CD8-positive, alpha-beta memory T cell (primary cell): ENCODE results near the gene SLC25A34. TPM values are rescaled to one million over a fixed set of nuclear protein-coding genes. Genes with fewer than 3 reads are reported as not detected.

Experiments used
- CTCF ChIA-PET: fragments of 350-600 bp; sonication (Branson Sonifier 250); formaldehyde crosslinking; loops from one replicate; lab custom pipeline; 2021; ENCODE audit warnings: antibody characterized with exemption; lab: Charles Lee
- POLR2A ChIA-PET: fragments of 350-600 bp; sonication (Branson Sonifier 250); formaldehyde crosslinking; loops from one replicate; lab custom pipeline; 2021; ENCODE audit warnings: antibody characterized with exemption; lab: Charles Lee
- DNase-seq, 5 donors: peaks; one replicate each; pipeline versions ENCODE4 v3.0.0 to v3.0.0-alpha.2; 2020 to 2022; ENCODE audit warnings: mixed read lengths in 1 of 5
- H3K27ac ChIP-seq: one replicate; pipeline ENCODE4 v1.7.0; 2013; ENCODE audit warnings: low read depth, mild to moderate bottlenecking, low read length, moderate library complexity
- H3K27me3 ChIP-seq: 2 replicates; pipeline ENCODE4 v1.7.0; 2013; ENCODE audit warnings: low read length, mild to moderate bottlenecking; ENCODE audit not compliant: insufficient read depth, poor library complexity, severe bottlenecking
- H3K36me3 ChIP-seq: 2 replicates; pipeline ENCODE4 v1.7.0; 2013; ENCODE audit warnings: mild to moderate bottlenecking, low read length, moderate library complexity; ENCODE audit not compliant: insufficient read depth
- H3K4me1 ChIP-seq: 2 replicates; pipeline ENCODE4 v1.7.0; 2013; ENCODE audit warnings: mild to moderate bottlenecking, low read length, moderate library complexity; ENCODE audit not compliant: insufficient read depth
- H3K4me3 ChIP-seq: 2 replicates; pipeline ENCODE4 v1.7.0; 2013; ENCODE audit warnings: mild to moderate bottlenecking, low read length
- H3K9me3 ChIP-seq: 2 replicates; pipeline ENCODE4 v1.7.0; 2013; ENCODE audit warnings: mild to moderate bottlenecking, low read length
- H3K27ac Mint-ChIP-seq, 8 donors: one replicate each; pipeline ENCODE4 v1.8.0; 2020 to 2021; ENCODE audit warnings: mixed read lengths in 8 of 8, mild to moderate bottlenecking in 6 of 8, inconsistent platforms in 3 of 8, moderate library complexity in 3 of 8
- H3K27me3 Mint-ChIP-seq, 2 donors: one replicate each; pipeline ENCODE4 v1.8.0; 2020 to 2021; ENCODE audit warnings: mixed read lengths in 2 of 2, mild to moderate bottlenecking in 1 of 2, moderate library complexity in 1 of 2
- H3K36me3 Mint-ChIP-seq, 3 donors: one replicate each; pipeline ENCODE4 v1.8.0; 2020 to 2021; ENCODE audit warnings: mixed read lengths in 3 of 3, inconsistent platforms in 1 of 3, mild to moderate bottlenecking in 1 of 3
- H3K4me1 Mint-ChIP-seq, 3 donors: one replicate each; pipeline ENCODE4 v1.8.0; 2020 to 2021; ENCODE audit warnings: mixed read lengths in 3 of 3, inconsistent platforms in 1 of 3, mild to moderate bottlenecking in 1 of 3
- H3K4me3 Mint-ChIP-seq, 7 donors: one replicate each; pipeline ENCODE4 v1.8.0; 2020 to 2021; ENCODE audit warnings: mixed read lengths in 7 of 7, mild to moderate bottlenecking in 6 of 7, moderate library complexity in 4 of 7, inconsistent platforms in 2 of 7
- H3K9me3 Mint-ChIP-seq, 5 donors: one replicate each; pipeline ENCODE4 v1.8.0; 2020 to 2022; ENCODE audit warnings: mixed read lengths in 5 of 5, mild to moderate bottlenecking in 3 of 5, moderate library complexity in 2 of 5, inconsistent platforms in 1 of 5
- polyA plus RNA-seq: library from polyadenylated mRNA; unstranded; fragments of 300-500 nt; fragmentation: Illumina TruSeq; gene quantifications from one replicate; pipeline ENCODE4 v1.2.3, GENCODE V29; 2021
- total RNA-seq, 2 experiments: library from RNA; stranded (reverse); gene quantifications; one replicate each; pipeline ENCODE4 v1.2.3, GENCODE V29; 2021

SLC25A34 gene
- total and polyA plus RNA-seq, 3 experiments from 2014 or later, result 0.15 to 0.94 (median 0.93) TPM

DNA sequence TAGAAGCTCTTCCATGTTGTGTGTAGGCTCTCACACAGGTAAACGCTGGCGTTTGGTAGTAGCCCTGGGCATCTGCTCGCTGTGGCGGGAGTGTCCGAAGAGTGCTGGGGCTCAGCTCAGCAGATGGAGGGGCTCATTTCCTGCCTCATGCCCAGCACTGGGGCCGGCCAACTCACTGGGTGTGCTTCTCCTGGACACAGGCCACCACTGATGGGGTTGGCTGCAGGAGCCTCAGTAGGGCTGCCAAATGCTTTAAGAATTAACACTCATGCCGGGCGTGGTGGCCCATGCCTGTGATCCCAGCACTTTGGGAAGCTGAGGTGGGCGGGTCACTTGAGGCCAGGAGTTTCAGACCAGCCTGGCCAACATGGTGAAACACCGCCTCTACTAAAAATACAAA, 50.5 kb downstream of the SLC25A34 start:
- ChIA-PET CTCF (interaction anchor here (1.7 kb wide), 1 partner anchor 9 kb away, joined by 4 read pairs; no protein-coding TSS in a partner anchor), POLR2A (no interaction called here)
- Mint-ChIP-seq H3K36me3 (no peaks in the 10 kb centered on the region), H3K27ac (no peak overlapping the region), H3K27me3 (peaks cover 2 to 20% of the 10 kb centered on the region in 2 donors), H3K9me3 (no peaks in the 10 kb centered on the region), H3K4me1 (peaks cover 0 to 5% (median 0%) of the 10 kb centered on the region in 3 donors), H3K4me3 (no peak overlapping the region)
- Histone ChIP-seq H3K4me1 (no peaks in the 10 kb centered on the region), H3K27me3 (no peaks in the 10 kb centered on the region), H3K36me3 (no peaks in the 10 kb centered on the region), H3K4me3 (no peak overlapping the region), H3K9me3 (no peaks in the 10 kb centered on the region), H3K27ac (no peak overlapping the region)
- no peak for DNase-seq

DNA sequence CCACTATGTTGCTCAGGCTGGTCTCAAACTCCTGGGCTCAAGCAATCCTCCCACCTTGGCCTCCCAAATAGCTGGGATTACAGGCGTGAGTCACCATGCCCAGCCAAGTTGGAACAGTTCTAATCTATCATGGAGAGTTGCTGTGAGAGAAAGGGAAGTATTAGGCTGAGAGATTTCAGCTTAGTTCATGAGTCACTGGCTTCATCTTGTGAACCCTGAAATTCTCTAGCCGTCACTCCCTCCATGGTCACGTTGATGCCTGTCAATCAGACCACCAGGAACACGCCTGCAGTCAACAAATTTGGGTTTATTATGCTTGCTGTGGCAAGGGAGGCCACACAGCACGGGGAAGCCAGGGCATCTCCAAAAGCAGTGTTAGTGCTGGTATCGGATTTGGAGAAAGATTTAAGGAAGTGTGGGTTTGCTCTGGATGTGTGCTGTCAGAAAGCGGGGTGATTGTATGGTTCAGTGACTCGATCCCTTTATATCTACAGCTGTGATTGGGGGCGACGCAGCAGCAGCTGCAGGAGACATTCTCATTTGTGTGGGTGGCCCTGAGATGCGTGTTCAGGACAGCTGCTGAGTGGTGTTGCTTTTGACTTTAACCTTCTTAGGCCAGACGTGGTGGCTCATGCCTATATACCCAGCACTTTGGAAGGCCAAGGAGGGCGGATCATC, 52.7 kb downstream of the SLC25A34 start:
- DNase-seq, result no peak
- peaks cover 3 to 24% of the 10 kb centered on the region in 2 donors for H3K27me3 Mint-ChIP-seq
- Histone ChIP-seq H3K9me3 (no peaks in the 10 kb centered on the region), H3K4me1 (no peaks in the 10 kb centered on the region), H3K36me3 (no peaks in the 10 kb centered on the region), H3K4me3 (no peak overlapping the region), H3K27ac (no peak overlapping the region), H3K27me3 (no peaks in the 10 kb centered on the region)
- peaks cover 2 to 9% (median 4%) of the 10 kb centered on the region in 3 donors for H3K4me1 Mint-ChIP-seq
- no peaks in the 10 kb centered on the region for H3K36me3 Mint-ChIP-seq
- no peak overlapping the region for H3K4me3 Mint-ChIP-seq
- no peak overlapping the region for H3K27ac Mint-ChIP-seq
- ChIA-PET POLR2A (no interaction called here), CTCF (no interaction called here)
- no peaks in the 10 kb centered on the region for H3K9me3 Mint-ChIP-seq

Other genes starting within 250 kb of the SLC25A34 start
- 1 to 10 TPM; 9.2 to 9.6 TPM for gene CASP9, start 212.0 kb upstream of the SLC25A34 start, total RNA-seq
- 9.8 TPM for gene CASP9, start 212.0 kb upstream of the SLC25A34 start, polyA plus RNA-seq
- 10 to 100 TPM; 19.4 to 22.0 TPM for gene DNAJC16, start 209.4 kb upstream of the SLC25A34 start, total RNA-seq
- 9.1 TPM for gene DNAJC16, start 209.4 kb upstream of the SLC25A34 start, polyA plus RNA-seq
- 10 to 100 TPM; 18.5 to 19.7 TPM for gene AGMAT, start 151.2 kb upstream of the SLC25A34 start, total RNA-seq
- 6.2 TPM for gene AGMAT, start 151.2 kb upstream of the SLC25A34 start, polyA plus RNA-seq
- gene DDI2, start 118.8 kb upstream of the SLC25A34 start, total RNA-seq, result 10 to 100 TPM; 47.8 to 50.4 TPM
- 6.1 TPM for gene DDI2, start 118.8 kb upstream of the SLC25A34 start, polyA plus RNA-seq
- gene PLEKHM2, start 51.9 kb upstream of the SLC25A34 start, total RNA-seq, result 10 to 100 TPM; 55.8 to 56.3 TPM
- 8.3 TPM for gene PLEKHM2, start 51.9 kb upstream of the SLC25A34 start, polyA plus RNA-seq
- not detected for gene TMEM82, start 6.2 kb downstream of the SLC25A34 start, total RNA-seq
- gene TMEM82, start 6.2 kb downstream of the SLC25A34 start, polyA plus RNA-seq, result not detected
- gene FBLIM1, start 22.5 kb downstream of the SLC25A34 start, total RNA-seq, result not detected
- not detected for gene FBLIM1, start 22.5 kb downstream of the SLC25A34 start, polyA plus RNA-seq
- 1 to 10 TPM; 1.7 to 2.0 TPM for gene UQCRHL, start 71.4 kb downstream of the SLC25A34 start, total RNA-seq
- 0.95 TPM for gene UQCRHL, start 71.4 kb downstream of the SLC25A34 start, polyA plus RNA-seq
- gene SPEN, start 111.4 kb downstream of the SLC25A34 start, total RNA-seq, result 10 to 100 TPM; 63.1 to 66.3 TPM
- 35.6 TPM for gene SPEN, start 111.4 kb downstream of the SLC25A34 start, polyA plus RNA-seq
- 10 to 100 TPM; 49.9 to 51.5 TPM for gene ZBTB17, start 239.8 kb downstream of the SLC25A34 start, total RNA-seq
- 24.7 TPM for gene ZBTB17, start 239.8 kb downstream of the SLC25A34 start, polyA plus RNA-seq